ENCODE measurements around the gene KDM8.

The KDM8 gene

GRCh38 chr16:27252206-27252585, 48.9 kb downstream of the KDM8 start:
- no peak for TF ChIP-seq FOXP2 (optimal IDR thresholded peaks at IDR 0.05; ENCODE audit: borderline replicate concordance, extremely low read depth, extremely low read length, insufficient read depth)
- TF ChIP-seq POLR2AphosphoS5 (IDR thresholded peaks at IDR 0.05; ENCODE audit: low read depth, low read length) = no peak
- TF ChIP-seq SIN3A (IDR thresholded peaks at IDR 0.05; ENCODE audit: borderline replicate concordance, insufficient read depth, low read length) = no peak
- TF ChIP-seq REST (IDR thresholded peaks at IDR 0.05; ENCODE audit: insufficient read depth in 1 of 2, low read depth in 2 of 2, low read length in 2 of 2) = no peak
- no peak for TF ChIP-seq TAF1 (IDR thresholded peaks at IDR 0.05; ENCODE audit: borderline replicate concordance, insufficient read depth, low read length)

- no peak for TF ChIP-seq POLR2AphosphoS5 (IDR thresholded peaks at IDR 0.05; ENCODE audit: low read depth, low read length)
- no peak for TF ChIP-seq TAF1 (IDR thresholded peaks at IDR 0.05; ENCODE audit: borderline replicate concordance, insufficient read depth, low read length)
- no peak for TF ChIP-seq SIN3A (IDR thresholded peaks at IDR 0.05; ENCODE audit: borderline replicate concordance, insufficient read depth, low read length)
- TF ChIP-seq REST (IDR thresholded peaks at IDR 0.05; ENCODE audit: insufficient read depth in 1 of 2, low read depth in 2 of 2, low read length in 2 of 2) = no peak
- no peak for TF ChIP-seq FOXP2 (optimal IDR thresholded peaks at IDR 0.05; ENCODE audit: borderline replicate concordance, extremely low read depth, extremely low read length, insufficient read depth)
Observed at GRCh38 chr16:27253526-27253930, 50.2 kb downstream of the KDM8 start.

- TF ChIP-seq POLR2AphosphoS5 (IDR thresholded peaks at IDR 0.05; ENCODE audit: low read depth, low read length) = no peak
- no peak for TF ChIP-seq REST (IDR thresholded peaks at IDR 0.05; ENCODE audit: insufficient read depth in 1 of 2, low read depth in 2 of 2, low read length in 2 of 2)
- no peak for TF ChIP-seq TAF1 (IDR thresholded peaks at IDR 0.05; ENCODE audit: borderline replicate concordance, insufficient read depth, low read length)
- no peak for TF ChIP-seq FOXP2 (optimal IDR thresholded peaks at IDR 0.05; ENCODE audit: borderline replicate concordance, extremely low read depth, extremely low read length, insufficient read depth)
- TF ChIP-seq SIN3A (IDR thresholded peaks at IDR 0.05; ENCODE audit: borderline replicate concordance, insufficient read depth, low read length) = no peak
Observed at GRCh38 chr16:27254262-27254811, 51.0 kb downstream of the KDM8 start.

- TF ChIP-seq TAF1 (IDR thresholded peaks at IDR 0.05; ENCODE audit: borderline replicate concordance, insufficient read depth, low read length) = no peak
- TF ChIP-seq POLR2AphosphoS5 (IDR thresholded peaks at IDR 0.05; ENCODE audit: low read depth, low read length) = no peak
- no peak for TF ChIP-seq FOXP2 (optimal IDR thresholded peaks at IDR 0.05; ENCODE audit: borderline replicate concordance, extremely low read depth, extremely low read length, insufficient read depth)
- no peak for TF ChIP-seq SIN3A (IDR thresholded peaks at IDR 0.05; ENCODE audit: borderline replicate concordance, insufficient read depth, low read length)
- TF ChIP-seq REST (IDR thresholded peaks at IDR 0.05; ENCODE audit: insufficient read depth in 1 of 2, low read depth in 2 of 2, low read length in 2 of 2) = no peak
Observed at GRCh38 chr16:27256861-27257260, 53.5 kb downstream of the KDM8 start.

GRCh38 chr16:27257271-27257670, 53.9 kb downstream of the KDM8 start:
- TF ChIP-seq SIN3A (IDR thresholded peaks at IDR 0.05; ENCODE audit: borderline replicate concordance, insufficient read depth, low read length) = no peak
- TF ChIP-seq POLR2AphosphoS5 (IDR thresholded peaks at IDR 0.05; ENCODE audit: low read depth, low read length) = no peak
- TF ChIP-seq FOXP2 (optimal IDR thresholded peaks at IDR 0.05; ENCODE audit: borderline replicate concordance, extremely low read depth, extremely low read length, insufficient read depth) = no peak
- no peak for TF ChIP-seq REST (IDR thresholded peaks at IDR 0.05; ENCODE audit: insufficient read depth in 1 of 2, low read depth in 2 of 2, low read length in 2 of 2)
- TF ChIP-seq TAF1 (IDR thresholded peaks at IDR 0.05; ENCODE audit: borderline replicate concordance, insufficient read depth, low read length) = no peak
